B cell (primary cell): ENCODE data around the gene PACRG. TPM values are rescaled to one million over a fixed set of nuclear protein-coding genes. Genes with fewer than 3 reads are reported as not detected.

Source experiments
- ATAC-seq: fragments of 200-7000 bp; cut with Tn5 transposase; one replicate; pipeline ENCODE4 v1.10.0; 2021; ENCODE audit warnings: low read depth, mild to moderate bottlenecking, moderate number of reproducible peaks, moderate library complexity
- CTCF ChIA-PET: fragments of 350-600 bp; sonication (Branson Sonifier 250); formaldehyde crosslinking; loops from one replicate; lab custom pipeline; 2021; ENCODE audit warnings: antibody characterized with exemption, inconsistent platforms; lab: Charles Lee
- POLR2A ChIA-PET: fragments of 350-600 bp; sonication (Branson Sonifier 250); formaldehyde crosslinking; loops from one replicate; lab custom pipeline; 2021; ENCODE audit warnings: antibody characterized with exemption; lab: Charles Lee
- DNase-seq: peaks from one replicate; pipeline ENCODE4 v3.0.0; 2013
- H2AFZ ChIP-seq: 2 replicates; pipeline ENCODE4 v1.6.1; 2012; ENCODE audit warnings: mild to moderate bottlenecking, low read depth, low read length; ENCODE audit not compliant: insufficient read depth, poor library complexity, severe bottlenecking
- H3K27ac ChIP-seq, 2 donors: 1 replicate in 1 of 2; 2 replicates in 1 of 2; pipeline ENCODE4 v1.5.1; 2012 to 2013; ENCODE audit warnings: low read length in 2 of 2, mild to moderate bottlenecking in 2 of 2, moderate library complexity in 1 of 2
- H3K27me3 ChIP-seq, 4 experiments: fragments of 200-600 bp in 1 of 4; sonication (generic) in 1 of 4; replicated peaks in 1 of 4; 1 replicate in 2 of 4; 2 replicates in 2 of 4; pipeline versions ENCODE4 v1.6.1 to v1.7.0; 2013 to 2016; ENCODE audit warnings: low read length in 3 of 4, mild to moderate bottlenecking in 2 of 4, mixed read lengths in 1 of 4, moderate library complexity in 1 of 4; ENCODE audit not compliant: insufficient read depth in 4 of 4, control insufficient read depth in 3 of 4; ENCODE audit errors: control extremely low read depth in 1 of 4
- H3K36me3 ChIP-seq, 2 experiments: replicated peaks in 1 of 2; 1 replicate in 1 of 2; 2 replicates in 1 of 2; pipeline versions ENCODE4 v1.6.1 to v1.7.1; 2013; ENCODE audit warnings: low read length in 1 of 2; ENCODE audit not compliant: insufficient read depth in 2 of 2, control insufficient read depth in 1 of 2; ENCODE audit errors: control extremely low read depth in 1 of 2, extremely low read depth in 1 of 2
- H3K4me1 ChIP-seq, 2 donors: fragments of 200-600 bp in 1 of 2; sonication (generic) in 1 of 2; 1 replicate in 1 of 2; 2 replicates in 1 of 2; pipeline versions ENCODE4 v1.5.1 to v1.6.1; 2013 to 2017; ENCODE audit warnings: low read length in 2 of 2; ENCODE audit not compliant: control insufficient read depth in 2 of 2, insufficient read depth in 2 of 2
- H3K4me2 ChIP-seq: replicated peaks from 2 replicates; pipeline ENCODE3; 2012; ENCODE audit warnings: mild to moderate bottlenecking, low read depth, low read length; ENCODE audit not compliant: poor library complexity, severe bottlenecking
- H3K4me3 ChIP-seq, 5 experiments: fragments of 200-600 bp in 1 of 5; sonication (generic) in 1 of 5; 1 replicate in 3 of 5; 2 replicates in 2 of 5; pipeline versions ENCODE4 v1.5.1 to v1.7.0; 2011 to 2016; ENCODE audit warnings: low read length in 4 of 5, mild to moderate bottlenecking in 4 of 5, low read depth in 2 of 5, control low read depth in 1 of 5, moderate library complexity in 1 of 5; ENCODE audit not compliant: insufficient read depth in 1 of 5; ENCODE audit errors: control extremely low read depth in 1 of 5, extremely low read depth in 1 of 5
- H3K79me2 ChIP-seq: fragments of 200-600 bp; sonication (generic); one replicate; pipeline ENCODE4 v1.6.0; 2016; ENCODE audit warnings: low read length; ENCODE audit not compliant: control insufficient read depth, insufficient read depth
- H3K9ac ChIP-seq: fragments of 200-600 bp; sonication (generic); 2 replicates; pipeline ENCODE4 v1.6.1; 2017; ENCODE audit warnings: mild to moderate bottlenecking, low read length, moderate library complexity
- H3K9me3 ChIP-seq, 3 donors: one replicate each; pipeline versions ENCODE4 v1.6.1 to v1.7.1; 2013; ENCODE audit warnings: low read length in 2 of 3; ENCODE audit not compliant: control insufficient read depth in 2 of 3, insufficient read depth in 1 of 3; ENCODE audit errors: control extremely low read depth in 1 of 3
- H4K20me1 ChIP-seq: 2 replicates; pipeline ENCODE4 v1.6.0; 2012; ENCODE audit warnings: mild to moderate bottlenecking, low read length; ENCODE audit not compliant: insufficient read depth, control insufficient read depth, poor library complexity, severe bottlenecking
- H3K27ac Mint-ChIP-seq: one replicate; pipeline ENCODE4 v1.8.0; 2021; ENCODE audit warnings: mixed read lengths
- H3K27me3 Mint-ChIP-seq: one replicate; pipeline ENCODE4 v1.8.0; 2021; ENCODE audit warnings: mixed read lengths
- H3K4me1 Mint-ChIP-seq: one replicate; pipeline ENCODE4 v1.8.0; 2021; ENCODE audit warnings: mixed read lengths
- H3K4me3 Mint-ChIP-seq: one replicate; pipeline ENCODE4 v1.8.0; 2021; ENCODE audit warnings: mixed read lengths
- H3K9me3 Mint-ChIP-seq: one replicate; pipeline ENCODE4 v1.8.0; 2022; ENCODE audit warnings: mixed read lengths; ENCODE audit not compliant: insufficient read depth
- CTCF ChIP-seq: fragments of 200-600 bp; IDR thresholded peaks from one replicate; pipeline ENCODE4 v1.8.0; 2022; ENCODE audit warnings: antibody characterized with exemption, mild to moderate bottlenecking
- EZH2 ChIP-seq: IDR thresholded peaks from 2 replicates; pipeline ENCODE4 v1.6.1; 2012; ENCODE audit warnings: borderline replicate concordance, low read depth, mild to moderate bottlenecking, moderate library complexity, low read length; ENCODE audit not compliant: insufficient read depth, poor library complexity, severe bottlenecking
- WGBS: methylation state at CpG from one replicate; pipeline ENCODE4 v1.1.5; 2013; ENCODE audit warnings: missing lambda C conversion rate; ENCODE audit not compliant: insufficient coverage; 5-methylcytosine and 5-hydroxymethylcytosine counted together
- intact Hi-C: fragments of 100-400 bp; cut with micrococcal nuclease; formaldehyde crosslinking; loops from one replicate; pipeline ENCODE4 v1.10.0; 2022
- polyA plus RNA-seq: library from polyadenylated mRNA; depleted of rRNA; stranded (reverse); fragments of >200 nt; gene quantifications from 2 replicates; pipeline ENCODE4 v1.2.3, GENCODE V29; 2012
- total RNA-seq, 2 donors: library from RNA; stranded (reverse); fragments of 120-200 nt in 1 of 2; gene quantifications; 1 replicate in 1 of 2; 2 replicates in 1 of 2; pipeline versions ENCODE4 v1.2.3 to v1.2.4, GENCODE V29; 2013 to 2022

PACRG gene
- total and polyA plus RNA-seq, 2 donors (not counting 1 experiment from before 2014, with no cell fraction given), result not detected

DNA sequence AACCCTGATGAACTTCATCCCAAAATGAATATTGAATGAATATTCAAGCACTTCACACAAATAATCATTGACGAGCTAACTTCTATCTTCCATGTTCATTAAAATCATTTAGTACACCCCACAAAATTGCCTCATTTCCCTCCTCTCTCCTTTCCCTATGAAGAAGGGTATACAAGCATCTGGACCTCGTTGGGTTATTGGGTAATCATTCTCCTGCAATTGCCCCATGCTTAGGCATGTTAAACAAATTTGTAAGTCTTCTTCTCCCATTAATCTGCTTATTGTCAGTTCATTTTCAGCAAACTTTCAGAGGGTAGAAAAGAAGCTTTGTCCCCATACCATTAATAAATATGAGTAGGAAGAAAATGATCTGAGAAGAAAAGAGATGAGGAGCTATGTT is 27.8 kb upstream of the PACRG start:
- H4K20me1 ChIP-seq, result no peaks in the 10 kb centered on the region
- no peaks in the 10 kb centered on the region for H3K27me3 Mint-ChIP-seq
- H3K4me1 Mint-ChIP-seq, result no peaks in the 10 kb centered on the region
- no peak for ATAC-seq
- no peak overlapping the region for H3K27ac ChIP-seq
- no peak overlapping the region for H3K4me3 ChIP-seq
- H2AFZ ChIP-seq, result no peak overlapping the region
- H3K79me2 ChIP-seq, result no peaks in the 10 kb centered on the region
- ChIA-PET POLR2A (no interaction called here), CTCF (no interaction called here)
- H3K4me2 ChIP-seq, result no peak overlapping the region
- no peak overlapping the region for H3K27ac Mint-ChIP-seq
- no peaks in the 10 kb centered on the region for H3K36me3 ChIP-seq
- no peaks in the 10 kb centered on the region for H3K4me1 ChIP-seq
- no peak overlapping the region for H3K9ac ChIP-seq
- no peak for DNase-seq
- H3K27me3 ChIP-seq, result no peaks in the 10 kb centered on the region
- WGBS, result no CpG with 5 or more reads among the region's 2 CpGs
- no peaks in the 10 kb centered on the region for H3K9me3 ChIP-seq
- intact Hi-C loops, result no loop called here
- H3K4me3 Mint-ChIP-seq, result no peak overlapping the region
- no peak for TF ChIP-seq CTCF
- no peak for TF ChIP-seq EZH2
- H3K9me3 Mint-ChIP-seq, result no peaks in the 10 kb centered on the region

DNA sequence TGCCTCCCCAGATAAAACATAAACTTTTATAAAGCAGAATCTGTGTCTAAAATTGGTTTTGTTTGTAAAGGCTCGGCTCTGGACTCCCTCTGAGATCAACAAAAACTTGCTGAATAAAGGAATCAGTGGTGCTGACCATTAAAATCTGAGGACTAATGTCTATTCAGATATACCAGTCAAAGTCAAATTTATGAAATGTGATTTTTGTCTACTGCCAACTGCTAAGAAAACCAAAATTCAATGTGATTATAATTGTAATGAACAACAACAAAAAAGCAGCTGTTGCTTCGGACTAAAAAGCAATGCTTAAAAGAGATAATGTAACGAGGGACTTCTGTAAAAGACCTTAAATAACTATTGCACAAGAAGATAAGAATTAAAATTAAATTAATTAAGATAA is 26.8 kb upstream of the PACRG start:
- Histone ChIP-seq H3K9ac (no peak overlapping the region), H3K4me2 (no peak overlapping the region), H2AFZ (no peak overlapping the region), H4K20me1 (no peaks in the 10 kb centered on the region), H3K4me3 (no peak overlapping the region), H3K27ac (no peak overlapping the region), H3K4me1 (peaks cover 0 to under 1% of the 10 kb centered on the region in 2 donors), H3K36me3 (no peaks in the 10 kb centered on the region), H3K27me3 (no peaks in the 10 kb centered on the region), H3K9me3 (no peaks in the 10 kb centered on the region), H3K79me2 (no peaks in the 10 kb centered on the region)
- ATAC-seq, result no peak
- no peaks in the 10 kb centered on the region for H3K27me3 Mint-ChIP-seq
- ChIA-PET POLR2A (no interaction called here), CTCF (no interaction called here)
- H3K4me3 Mint-ChIP-seq, result no peak overlapping the region
- no peak overlapping the region for H3K27ac Mint-ChIP-seq
- DNase-seq, result no peak
- TF ChIP-seq CTCF (no peak), EZH2 (no peak)
- H3K4me1 Mint-ChIP-seq, result no peaks in the 10 kb centered on the region
- no peaks in the 10 kb centered on the region for H3K9me3 Mint-ChIP-seq
- intact Hi-C loops, result no loop called here
- no CpG with 5 or more reads among the region's 3 CpGs for WGBS
